Ovary (tissue), 3 donors: ENCODE measurements around the gene TP53TG3D.
"Not testable (repeated sequence)": the region's sequence is repeated elsewhere in the genome, so short reads cannot be mapped to it uniquely, and the experiment has no call there.

Experiments
- EP300 ChIP-seq: sonication (generic); formaldehyde crosslinking; IDR thresholded peaks from one replicate; pipeline ENCODE4 v1.6.1; 2017; ENCODE audit warnings: antibody characterized with exemption
- POLR2A ChIP-seq: fragments of 450-650 bp; IDR thresholded peaks from one replicate; pipeline ENCODE4 v1.6.1; 2017; ENCODE audit warnings: antibody characterized with exemption, mild to moderate bottlenecking, moderate library complexity
- TF ChIP-seq, protein P1 (sequence below), 3 donors: fragments of 450-650 bp in 2 of 3; fragments of 200-600 bp in 1 of 3; IDR thresholded peaks; one replicate each; pipeline versions ENCODE4 v1.5.1 to v1.8.0; 2016 to 2022; ENCODE audit warnings: antibody characterized with exemption in 3 of 3, mild to moderate bottlenecking in 1 of 3
- donor health status: DM: no; HTN: no; CAD: no.

DNA sequence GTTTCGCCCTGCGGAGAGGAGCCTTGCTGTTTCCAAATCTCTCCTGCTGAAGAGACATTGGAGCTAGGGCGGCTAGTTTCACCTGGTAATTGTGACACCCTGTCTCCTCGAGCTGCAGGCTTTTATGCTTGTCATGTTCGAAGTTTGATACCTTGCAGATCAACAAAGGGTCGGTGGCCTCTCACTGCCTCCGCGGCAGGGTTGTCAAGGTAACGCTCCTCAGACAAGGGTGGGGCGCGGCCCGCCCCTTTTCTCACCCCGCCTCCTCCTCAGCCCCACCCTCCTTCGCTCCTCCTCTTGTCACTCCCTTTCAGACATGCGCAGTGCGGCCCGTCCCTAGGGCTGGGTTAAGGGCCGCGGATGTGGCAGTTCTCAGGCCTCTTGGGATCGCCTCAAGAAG, 421 bp downstream of the TP53TG3D start:
- TF ChIP-seq, protein P1, sequence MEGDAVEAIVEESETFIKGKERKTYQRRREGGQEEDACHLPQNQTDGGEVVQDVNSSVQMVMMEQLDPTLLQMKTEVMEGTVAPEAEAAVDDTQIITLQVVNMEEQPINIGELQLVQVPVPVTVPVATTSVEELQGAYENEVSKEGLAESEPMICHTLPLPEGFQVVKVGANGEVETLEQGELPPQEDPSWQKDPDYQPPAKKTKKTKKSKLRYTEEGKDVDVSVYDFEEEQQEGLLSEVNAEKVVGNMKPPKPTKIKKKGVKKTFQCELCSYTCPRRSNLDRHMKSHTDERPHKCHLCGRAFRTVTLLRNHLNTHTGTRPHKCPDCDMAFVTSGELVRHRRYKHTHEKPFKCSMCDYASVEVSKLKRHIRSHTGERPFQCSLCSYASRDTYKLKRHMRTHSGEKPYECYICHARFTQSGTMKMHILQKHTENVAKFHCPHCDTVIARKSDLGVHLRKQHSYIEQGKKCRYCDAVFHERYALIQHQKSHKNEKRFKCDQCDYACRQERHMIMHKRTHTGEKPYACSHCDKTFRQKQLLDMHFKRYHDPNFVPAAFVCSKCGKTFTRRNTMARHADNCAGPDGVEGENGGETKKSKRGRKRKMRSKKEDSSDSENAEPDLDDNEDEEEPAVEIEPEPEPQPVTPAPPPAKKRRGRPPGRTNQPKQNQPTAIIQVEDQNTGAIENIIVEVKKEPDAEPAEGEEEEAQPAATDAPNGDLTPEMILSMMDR (IDR thresholded peaks at IDR 0.05), result not testable (repeated sequence)
- not testable (repeated sequence) for TF ChIP-seq EP300, POLR2A
